Activated CD4-positive, CD25-positive, alpha-beta regulatory T cell treated with anti-CD3 and anti-CD28 coated beads, Interleukin-2, amount 50 U/mL, for 16 hours (primary cell): Measurements from ENCODE around the gene NSG2.
"Not testable (repeated sequence)": the region's sequence is repeated elsewhere in the genome, so short reads cannot be mapped to it uniquely, and the experiment has no call there.

ENCODE experiments used
- DNase-seq: peaks from one replicate; pipeline ENCODE4 v3.0.0-alpha.2; 2020; ENCODE audit warnings: low read depth, low spot score

The NSG2 gene

DNA sequence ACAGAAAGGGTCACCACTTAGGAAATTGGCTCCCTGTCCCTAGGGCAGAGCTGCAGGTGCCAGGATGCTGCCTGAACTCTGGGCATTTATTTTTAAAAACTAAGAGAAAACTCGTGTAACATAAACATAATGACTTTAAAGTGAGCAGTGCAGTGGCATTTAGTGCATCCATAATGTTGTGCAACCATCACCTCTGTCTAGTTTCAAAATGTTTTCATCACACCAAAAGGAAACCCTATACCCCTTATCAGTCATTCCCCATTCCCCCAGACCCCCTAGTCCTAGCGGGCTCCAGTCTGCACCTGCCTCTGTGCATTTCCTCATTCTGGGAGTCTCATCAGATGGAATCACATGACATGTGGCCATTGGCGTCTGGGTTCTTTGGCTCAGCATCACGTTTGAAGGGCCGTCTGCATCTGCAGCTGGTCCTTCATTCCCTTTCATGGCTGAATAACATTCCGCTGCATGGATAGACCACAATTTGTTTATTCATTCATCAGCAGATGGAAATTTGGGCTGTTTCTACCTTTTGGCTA, 55.8 kb downstream of the NSG2 start:
- DNase-seq = no peak

DNA sequence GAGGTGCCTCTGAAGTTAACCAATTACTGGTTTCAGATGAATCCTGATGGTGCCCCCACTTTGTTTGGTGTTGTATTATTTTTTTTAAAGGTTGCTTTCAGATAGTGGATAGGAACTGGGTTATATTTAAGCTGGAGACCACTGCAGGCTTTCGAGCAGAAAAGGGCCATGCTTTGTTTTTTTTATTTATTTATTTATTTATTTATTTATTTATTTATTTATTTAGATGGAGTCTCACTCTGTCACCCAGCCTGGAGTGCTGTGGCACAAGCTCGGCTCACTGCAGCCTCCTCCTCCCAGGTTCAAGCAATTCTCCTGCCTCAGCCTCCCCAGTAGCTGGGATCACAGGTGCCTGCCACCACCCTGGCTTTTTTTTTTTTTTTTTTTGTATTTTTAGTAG, 57.1 kb downstream of the NSG2 start:
- not testable (repeated sequence) for DNase-seq

DNA sequence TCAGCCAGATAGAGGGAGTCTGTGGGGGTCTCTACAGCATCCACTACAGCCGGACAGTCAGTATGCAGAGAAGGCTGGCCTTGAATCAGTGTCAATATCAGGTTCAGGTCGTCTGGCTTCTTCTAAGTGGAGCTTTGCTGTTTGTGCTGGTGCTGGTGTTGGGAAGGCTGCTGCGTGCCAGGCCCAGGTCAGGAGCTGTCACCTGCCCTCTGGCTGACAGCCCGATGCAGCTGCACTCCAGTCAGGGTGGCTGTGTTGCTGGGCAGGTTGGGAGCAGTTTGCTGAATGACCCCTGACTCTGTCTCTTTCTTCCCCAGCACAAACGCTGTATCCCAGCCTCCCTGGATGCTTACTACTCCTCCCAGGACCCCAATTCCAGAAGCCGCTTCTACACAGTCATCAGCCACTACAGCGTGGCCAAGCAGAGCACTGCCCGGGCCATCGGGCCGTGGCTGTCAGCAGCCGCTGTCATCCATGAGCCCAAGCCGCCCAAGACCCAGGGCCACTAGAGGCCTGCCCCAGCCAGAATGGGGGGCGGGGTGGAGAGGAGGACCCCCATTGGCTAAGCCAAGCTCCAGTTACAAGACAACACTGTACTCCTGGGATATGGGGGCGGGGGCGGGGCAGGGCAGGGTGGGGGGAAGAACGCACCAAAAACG, 61.6 kb downstream of the NSG2 start:
- DNase-seq = no peak

DNA sequence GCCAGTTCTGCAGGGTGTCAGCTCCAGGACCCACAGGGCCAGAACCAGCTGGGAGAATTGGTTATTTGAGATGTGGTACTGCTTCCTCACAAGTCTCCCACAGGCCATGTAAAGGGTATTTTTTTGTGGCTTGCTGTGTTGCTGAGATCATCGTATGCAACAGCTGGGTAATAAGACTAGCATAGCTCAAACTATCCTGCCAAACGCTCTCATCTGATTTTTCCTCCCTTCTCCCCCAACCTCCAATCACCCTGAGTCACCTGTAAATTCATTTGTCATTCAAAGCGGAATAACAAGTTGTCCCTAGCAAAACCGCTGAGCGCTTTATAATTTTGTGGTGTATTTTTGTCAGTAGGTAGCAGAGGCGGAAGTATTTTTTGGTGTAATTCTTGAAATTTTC, 63.2 kb downstream of the NSG2 start:
- DNase-seq = no peak

DNA sequence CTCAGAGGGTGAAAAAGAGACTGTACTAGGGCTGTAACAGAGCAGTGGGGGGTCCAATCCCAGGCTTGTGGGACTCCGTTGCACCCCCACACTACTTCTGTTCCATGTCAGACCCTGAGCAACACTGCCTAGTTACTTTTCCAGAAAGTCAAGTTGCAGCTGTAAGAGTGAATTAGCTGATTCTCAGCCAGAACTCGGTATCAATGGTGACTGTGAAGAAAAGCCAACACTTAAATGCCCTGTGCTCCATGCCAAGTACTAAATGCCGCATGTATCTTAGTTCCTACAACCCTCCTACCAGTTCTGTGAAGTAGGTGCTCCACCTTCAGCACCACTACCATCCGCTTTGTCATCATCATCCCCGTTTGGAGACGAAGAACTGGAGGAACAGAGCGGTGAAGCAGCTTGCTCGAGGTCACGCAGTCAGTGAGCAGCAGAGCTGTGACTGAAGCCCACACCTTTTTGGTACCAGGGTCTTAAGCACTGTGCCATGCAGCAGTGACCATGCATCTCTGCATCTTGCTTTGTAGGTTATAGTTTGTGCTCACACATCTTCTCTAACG, 64.3 kb downstream of the NSG2 start:
- DNase-seq = no peak

DNA sequence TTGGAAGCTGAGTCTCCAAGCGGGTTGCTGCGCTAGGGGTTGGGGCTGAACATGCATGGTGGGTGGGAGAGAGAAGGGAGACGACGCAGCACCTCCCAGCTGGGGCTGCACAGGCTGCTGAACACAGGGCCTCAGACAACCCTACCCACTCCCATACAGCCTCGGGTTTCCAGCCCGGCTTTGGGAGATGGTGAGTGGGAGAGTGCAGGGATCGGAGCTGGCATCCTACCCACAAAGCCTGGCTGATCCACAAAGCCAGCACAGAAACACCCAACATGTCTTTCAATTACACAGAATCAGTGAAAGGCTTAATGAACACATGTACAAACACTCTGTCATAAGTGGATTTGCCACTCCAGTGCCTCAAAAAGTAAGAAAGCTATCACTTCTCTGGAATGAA, 64.8 kb downstream of the NSG2 start:
- no peak for DNase-seq

DNA sequence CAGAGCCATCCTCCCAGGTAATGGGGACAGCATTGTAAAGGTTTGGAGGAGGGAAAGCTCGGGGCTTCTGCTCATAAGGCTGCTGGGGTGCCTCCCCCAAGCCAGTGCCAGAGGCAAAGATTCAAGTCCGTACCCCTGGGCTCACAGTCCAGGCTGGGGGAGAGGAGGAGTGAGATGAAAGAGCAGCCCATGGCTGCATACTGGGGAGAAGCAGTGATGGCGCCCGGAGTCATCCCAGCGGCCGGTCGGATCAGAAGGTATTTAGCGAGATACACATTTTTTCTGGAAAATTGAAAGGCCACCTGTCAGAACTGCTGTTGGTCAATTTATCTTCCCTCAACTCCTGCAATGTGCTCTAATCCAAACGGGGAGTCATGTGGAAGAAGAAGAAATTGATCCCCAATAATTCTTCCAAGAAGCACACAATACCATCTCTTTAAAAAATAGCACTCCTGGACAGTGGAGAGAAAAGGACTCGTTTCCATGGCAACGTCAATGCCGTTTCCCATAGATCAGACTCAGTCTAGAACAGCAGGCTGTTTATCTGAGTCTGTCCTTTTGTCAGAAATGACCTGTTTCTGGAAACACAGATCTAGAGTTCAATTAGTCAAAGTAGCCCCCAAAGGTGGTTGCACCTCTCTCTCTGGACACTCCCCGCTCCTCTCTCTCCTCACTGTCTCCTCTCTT, 65.9 kb downstream of the NSG2 start:
- no peak for DNase-seq

DNA sequence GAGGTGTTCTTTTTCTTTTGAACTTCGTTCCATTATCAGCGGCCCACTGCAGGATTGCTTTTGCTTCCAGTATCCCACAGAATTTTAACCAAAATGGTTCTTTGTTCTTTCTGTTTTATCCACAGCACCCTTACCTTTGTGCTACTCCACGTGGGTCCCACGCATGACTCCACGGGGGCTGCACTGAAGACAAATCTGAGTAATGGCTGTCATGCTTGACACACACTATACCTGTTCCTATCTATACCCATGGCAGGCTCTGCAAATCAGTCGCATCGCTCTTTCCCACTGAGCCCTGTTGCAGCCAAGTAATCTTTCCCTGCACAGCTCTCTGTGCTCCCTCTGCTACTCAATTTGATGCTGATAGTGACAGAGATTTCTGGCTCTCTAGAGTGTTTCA, 69.7 kb downstream of the NSG2 start:
- DNase-seq = no peak

DNA sequence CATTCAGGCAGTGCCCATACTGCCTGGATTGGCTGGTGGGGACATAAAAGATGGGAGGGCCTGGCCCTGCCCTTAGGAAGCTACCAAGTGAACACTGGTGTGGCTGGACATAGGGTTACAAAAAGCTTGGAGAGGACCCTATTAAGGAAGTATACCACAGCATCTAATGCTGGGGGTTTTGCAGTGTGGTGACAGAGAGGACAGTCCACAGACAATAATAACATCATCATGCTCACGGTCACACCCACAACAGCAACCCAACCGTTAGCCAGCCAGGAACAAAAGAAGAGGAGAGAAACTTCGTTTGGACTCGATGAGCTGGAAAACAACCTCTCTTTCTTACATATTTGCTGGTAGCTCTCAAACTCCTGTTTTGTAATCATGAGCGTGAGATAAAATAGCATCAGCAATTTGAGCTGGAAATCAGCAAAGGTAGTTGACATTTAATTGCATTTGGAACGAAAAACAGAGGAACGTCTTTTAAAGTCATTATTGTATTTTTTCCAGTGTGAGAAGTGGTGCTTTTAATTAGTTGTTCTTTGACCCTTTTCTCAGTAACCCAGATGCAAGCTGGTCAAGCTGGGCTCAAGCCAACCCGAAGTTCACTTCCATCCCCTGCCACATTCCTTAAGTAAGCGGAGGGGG, 73.4 kb downstream of the NSG2 start:
- no peak for DNase-seq

DNA sequence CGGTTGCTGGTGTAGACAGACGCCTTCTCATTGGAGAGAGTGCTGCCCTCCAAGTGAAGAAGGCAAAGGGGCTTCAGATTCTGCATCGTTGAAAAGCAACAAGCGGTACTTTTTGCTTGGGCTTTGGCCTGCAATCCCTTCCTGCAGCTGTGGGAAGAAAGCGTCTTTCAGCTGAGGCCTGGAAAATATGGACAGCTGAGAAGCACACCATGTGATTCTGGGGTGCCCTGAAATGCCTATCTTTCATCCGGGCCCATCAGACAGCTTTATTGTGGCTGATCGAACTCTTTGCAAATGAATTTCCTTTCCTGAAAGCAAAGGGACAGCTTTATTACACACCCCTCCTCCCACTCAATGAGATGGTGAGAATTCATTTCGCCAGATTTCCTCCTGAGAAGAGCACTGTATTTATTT, 74.0 kb downstream of the NSG2 start:
- no peak for DNase-seq

DNA sequence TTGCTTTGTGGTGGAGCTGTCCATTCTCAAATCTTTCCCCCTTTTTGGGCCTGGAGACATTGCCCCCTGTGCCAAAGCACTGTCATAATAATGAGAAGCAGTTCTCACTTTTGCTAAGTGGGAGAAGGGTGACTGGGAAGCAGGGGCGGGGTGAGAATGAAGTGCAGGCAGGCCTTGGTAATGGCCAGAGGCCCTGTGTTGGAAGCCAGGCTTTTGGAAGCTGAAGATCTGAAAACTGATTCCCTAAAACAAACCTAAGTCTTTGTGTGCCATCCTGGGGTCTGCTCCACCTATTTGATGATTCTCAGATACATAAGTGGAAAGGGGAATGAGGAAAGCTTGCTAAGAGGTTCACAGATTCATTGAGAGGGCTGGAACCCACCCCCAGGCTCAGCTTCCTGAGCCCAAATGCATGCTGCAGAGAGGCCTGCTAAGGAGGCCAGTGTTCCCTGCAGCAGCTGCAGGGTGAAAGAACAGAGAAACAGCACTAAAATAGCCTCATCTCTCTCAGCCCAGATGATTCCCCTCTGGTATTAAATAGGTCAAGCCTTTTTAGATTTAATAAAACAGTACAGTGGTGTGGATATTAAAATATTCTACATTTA, 75.0 kb downstream of the NSG2 start:
- DNase-seq = no peak

DNA sequence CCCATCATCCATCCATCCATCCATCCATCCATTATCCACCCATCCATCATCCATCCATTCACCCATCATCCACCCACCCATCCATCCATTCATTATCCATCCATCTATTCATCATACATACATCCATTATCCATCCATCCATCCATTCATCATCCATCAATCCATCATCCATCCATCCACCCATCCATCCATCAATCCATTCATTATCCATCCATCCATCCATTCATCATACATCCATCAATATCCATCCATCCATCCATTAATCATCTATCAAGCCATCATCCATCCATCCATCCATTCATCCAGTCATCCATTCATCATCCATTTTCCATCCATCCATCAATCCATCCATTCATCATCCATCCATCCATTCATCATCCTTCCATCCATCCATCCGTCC, 89.0 kb downstream of the NSG2 start:
- DNase-seq = no peak

DNA sequence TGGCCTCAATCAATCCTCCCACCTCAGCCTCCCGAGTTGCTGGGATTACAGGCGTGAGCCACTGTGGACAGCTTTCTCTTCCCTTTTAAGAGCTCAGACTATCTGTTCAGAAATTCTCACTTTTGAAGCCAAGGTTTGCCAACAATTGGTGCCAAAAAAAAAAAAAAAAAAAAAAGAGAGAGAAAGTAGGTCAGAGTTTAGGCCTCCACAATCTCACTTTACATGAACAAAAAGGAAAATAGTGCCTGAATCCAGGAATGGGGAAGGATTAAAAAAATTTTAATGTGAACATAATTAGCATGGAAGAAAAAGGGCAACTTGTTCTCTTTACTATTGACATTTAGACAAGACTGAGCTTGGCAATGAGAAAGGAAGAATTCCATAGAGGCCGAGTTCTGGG, 94.1 kb downstream of the NSG2 start:
- DNase-seq = no peak

DNA sequence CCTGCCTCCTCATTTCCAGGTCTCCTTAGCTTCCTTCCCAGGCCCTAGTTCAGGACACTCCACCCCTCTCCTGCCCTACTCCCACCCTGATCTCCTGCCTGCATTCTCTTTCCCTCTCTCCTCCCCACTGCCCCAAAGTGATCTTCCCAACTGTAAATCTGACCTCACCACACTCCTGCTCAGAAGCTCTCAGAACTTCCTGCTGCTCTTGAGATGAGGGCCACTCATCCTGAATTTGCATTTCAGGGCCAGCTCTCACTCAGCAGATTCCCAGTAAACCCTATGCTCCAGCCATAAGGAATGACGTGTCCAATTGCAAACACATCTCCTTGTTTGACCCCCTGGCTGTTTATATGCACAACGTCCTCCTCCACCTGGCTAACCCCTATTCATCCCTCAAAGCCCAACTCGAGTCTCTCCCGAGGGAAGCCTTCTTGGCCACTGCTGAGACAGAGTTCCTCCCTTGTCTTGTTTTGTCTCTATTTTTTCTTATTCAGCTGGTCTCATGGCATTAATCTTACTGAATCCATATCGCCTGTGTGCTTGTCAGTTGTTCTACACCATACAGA, 95.0 kb downstream of the NSG2 start:
- DNase-seq = no peak

DNA sequence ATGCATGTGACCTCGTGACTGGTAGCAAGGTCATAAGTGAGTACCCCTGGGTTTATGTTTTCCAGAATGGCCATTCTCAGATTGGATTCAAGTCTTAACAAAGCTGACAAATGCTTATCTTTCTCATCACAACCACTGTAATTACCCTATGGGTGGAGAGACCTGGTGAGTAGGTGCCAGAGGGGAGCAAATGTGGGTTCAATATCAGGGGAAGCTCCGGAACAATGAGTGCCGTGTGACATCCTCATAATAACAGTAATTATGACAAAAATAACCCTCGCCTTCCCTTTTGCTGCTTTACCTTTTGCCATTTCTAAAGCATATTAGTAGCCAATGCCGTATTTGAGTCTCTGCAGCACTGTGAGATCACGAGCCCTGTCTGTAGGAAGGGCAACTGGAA, 95.9 kb downstream of the NSG2 start:
- DNase-seq = no peak

DNA sequence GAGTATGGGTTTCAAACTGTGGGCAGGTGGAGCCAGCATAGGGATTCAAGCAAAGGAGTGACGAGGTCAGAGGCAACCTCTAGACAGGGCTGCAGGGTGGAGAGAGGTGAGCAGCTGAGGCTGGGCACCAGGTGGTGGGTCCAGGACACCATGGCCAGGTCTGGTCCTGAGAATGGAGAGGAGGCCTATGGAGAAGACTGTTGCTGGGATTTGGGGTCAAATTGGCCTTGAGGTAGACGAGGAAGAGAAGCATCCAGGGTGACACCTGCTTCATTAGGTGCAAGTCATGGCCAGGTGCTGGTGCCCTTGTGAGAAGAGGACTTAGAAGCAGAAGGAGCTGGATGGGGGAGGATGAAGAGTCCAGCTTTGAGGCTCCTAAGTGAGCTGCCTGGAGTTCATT, 99.6 kb downstream of the NSG2 start:
- DNase-seq = no peak

DNA sequence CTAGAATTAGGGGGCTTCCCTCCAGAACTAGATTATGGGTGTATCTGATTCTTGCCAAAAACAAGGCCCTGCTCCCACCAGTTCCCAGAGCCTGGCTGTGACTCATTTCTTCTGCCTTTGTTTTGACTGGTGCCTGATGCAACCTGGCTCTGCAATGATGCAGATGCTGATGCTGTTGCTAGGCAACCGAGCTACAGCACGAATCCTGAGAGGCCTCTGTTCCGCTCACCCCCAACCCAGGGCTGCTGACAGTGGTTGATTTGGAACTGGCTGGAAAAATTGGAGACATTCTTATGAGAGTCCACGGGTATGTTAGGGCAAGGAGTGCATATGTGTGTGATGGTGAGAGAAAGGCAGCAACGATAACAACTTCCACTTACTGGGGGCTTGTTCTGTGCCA, 100.3 kb downstream of the NSG2 start:
- DNase-seq = no peak

DNA sequence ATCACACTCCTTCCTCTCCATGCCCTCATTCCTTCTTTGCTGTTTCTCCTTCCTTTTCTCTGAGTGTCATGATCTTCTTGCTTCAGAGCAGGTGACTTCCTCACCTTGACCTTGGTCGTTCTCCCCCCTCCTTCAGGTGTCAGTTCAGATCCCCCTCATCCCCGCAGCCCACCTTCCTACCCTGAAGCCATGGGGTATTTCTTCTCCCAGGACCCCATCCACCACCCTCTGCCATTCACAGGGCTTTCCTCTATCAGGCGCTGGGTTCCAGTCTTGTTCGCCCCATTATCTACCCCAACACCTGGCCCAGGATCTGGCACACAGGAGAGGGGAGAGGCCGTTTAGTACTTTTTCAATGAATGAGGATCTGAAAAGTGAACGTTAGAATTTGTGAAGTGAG, 101.0 kb downstream of the NSG2 start:
- DNase-seq = no peak

DNA sequence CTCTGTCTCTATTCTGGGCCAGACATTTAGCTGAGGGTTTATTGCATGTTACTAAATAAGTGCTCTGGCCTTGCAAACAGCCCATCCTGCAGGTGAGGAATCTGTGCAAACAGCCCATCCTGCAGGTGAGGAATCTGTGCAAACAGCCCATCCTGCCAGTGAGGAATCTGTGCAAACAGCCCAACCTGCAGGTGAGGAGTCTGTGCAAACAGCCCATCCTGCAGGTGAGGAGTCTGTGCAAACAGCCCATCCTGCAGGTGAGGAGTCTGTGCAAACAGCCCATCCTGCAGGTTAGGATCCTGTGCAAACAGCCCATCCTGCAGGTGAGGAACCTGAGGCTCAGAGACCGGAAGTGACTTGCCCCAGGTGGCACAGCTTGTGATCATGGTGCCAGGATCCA, 101.5 kb downstream of the NSG2 start:
- not testable (repeated sequence) for DNase-seq

DNA sequence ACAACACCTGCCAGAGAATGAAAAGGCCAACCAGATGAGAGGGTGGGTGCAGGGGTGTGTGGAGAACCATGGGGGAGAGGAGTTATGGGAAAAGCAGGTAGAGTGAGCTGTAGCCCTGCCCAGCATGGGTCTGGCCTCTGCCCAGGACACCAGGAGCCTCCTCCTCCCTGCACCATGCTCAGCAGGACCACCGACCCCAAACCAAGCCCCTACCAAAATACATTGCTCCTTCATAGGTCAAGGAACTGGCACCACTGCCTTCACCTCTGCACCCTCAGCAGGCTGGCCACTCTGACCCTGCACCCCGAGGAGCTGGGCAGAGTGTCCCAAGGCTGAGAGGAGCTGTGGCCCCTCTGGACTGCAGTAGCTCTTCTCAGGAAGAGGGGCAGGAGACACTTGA, 102.0 kb downstream of the NSG2 start:
- no peak for DNase-seq

DNA sequence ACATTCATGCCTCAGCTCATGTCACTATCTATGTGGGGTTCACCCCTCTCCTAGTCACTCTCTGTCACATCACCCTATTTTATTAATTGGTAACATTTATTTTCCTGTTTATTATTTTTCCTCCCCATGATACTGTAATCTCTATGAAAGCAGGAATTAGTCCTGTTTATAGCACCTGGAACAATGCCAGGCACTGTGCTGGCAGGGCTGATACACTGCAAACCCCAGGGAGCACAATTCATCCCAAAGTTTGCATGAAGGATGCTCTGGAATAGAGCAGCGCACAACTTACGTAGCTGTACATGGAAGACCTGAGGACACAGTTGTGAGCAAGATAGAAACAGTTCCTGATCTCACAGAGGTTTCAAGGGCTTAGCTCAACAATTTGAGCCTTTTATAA, 103.2 kb downstream of the NSG2 start:
- no peak for DNase-seq

DNA sequence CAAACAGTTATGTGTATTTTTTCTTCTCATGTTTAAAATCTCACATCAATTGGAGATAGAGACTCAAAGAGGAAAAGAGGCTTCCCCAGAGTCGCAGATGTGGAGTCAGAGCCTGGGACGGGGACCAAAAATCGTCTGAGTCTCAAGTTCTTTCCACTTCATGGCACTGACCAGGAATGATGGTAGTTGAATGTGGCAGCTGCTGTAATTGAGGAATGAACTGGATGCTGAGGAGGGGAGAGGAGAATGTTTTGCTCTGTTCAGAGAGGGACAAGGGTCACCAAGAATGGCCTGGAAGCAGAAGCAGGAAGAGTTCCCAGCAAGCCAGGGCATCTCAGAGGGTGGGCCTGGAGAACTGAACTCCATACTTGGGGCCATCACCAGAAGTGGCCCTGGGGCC, 103.9 kb downstream of the NSG2 start:
- no peak for DNase-seq
